WTC11 (cell line): Measurements from ENCODE around the gene EFHD2.

ENCODE experiments used
- CREB1 ChIP-seq: sonication (generic); formaldehyde crosslinking; IDR thresholded peaks from 2 replicates; pipeline ENCODE4 v1.8.0; 2023; ENCODE audit warnings: mild to moderate bottlenecking, missing genetic modification reagents
- CTCF ChIP-seq: fragments of 200-600 bp; IDR thresholded peaks from 2 replicates; pipeline ENCODE4 v1.8.0; 2022; ENCODE audit warnings: antibody characterized with exemption
- GABPB1 ChIP-seq: sonication (generic); formaldehyde crosslinking; IDR thresholded peaks from 2 replicates; pipeline ENCODE4 v1.8.1; 2023; ENCODE audit warnings: mild to moderate bottlenecking, missing genetic modification reagents
- HMGXB4 ChIP-seq: sonication (generic); formaldehyde crosslinking; IDR thresholded peaks from 2 replicates; pipeline ENCODE4 v1.8.1; 2023; ENCODE audit warnings: mild to moderate bottlenecking, moderate library complexity, missing genetic modification reagents
- MLX ChIP-seq: sonication (generic); formaldehyde crosslinking; IDR thresholded peaks from 2 replicates; pipeline ENCODE4 v1.8.1; 2023; ENCODE audit warnings: mild to moderate bottlenecking, missing genetic modification reagents, moderate library complexity
- NR2C2 ChIP-seq: sonication (generic); formaldehyde crosslinking; IDR thresholded peaks from 2 replicates; pipeline ENCODE4 v1.8.0; 2022; ENCODE audit warnings: mild to moderate bottlenecking, missing genetic modification reagents
- USF2 ChIP-seq: sonication (generic); formaldehyde crosslinking; IDR thresholded peaks from 2 replicates; pipeline ENCODE4 v1.8.1; 2023; ENCODE audit warnings: mild to moderate bottlenecking, missing genetic modification reagents, moderate library complexity
- ZBTB43 ChIP-seq: sonication (generic); formaldehyde crosslinking; IDR thresholded peaks from 2 replicates; pipeline ENCODE4 v1.8.1; 2023; ENCODE audit warnings: mild to moderate bottlenecking, missing genetic modification reagents
- ZMAT4 ChIP-seq: fragments of 250-450 bp; sonication (Bioruptor Pico); IDR thresholded peaks from 2 replicates; pipeline ENCODE4 v1.9.0; 2021; ENCODE audit warnings: mild to moderate bottlenecking
- ZNF416 ChIP-seq: fragments of 250-450 bp; sonication (Bioruptor Pico); IDR thresholded peaks from 2 replicates; pipeline ENCODE4 v1.9.0; 2021; ENCODE audit warnings: mild to moderate bottlenecking, inconsistent platforms
- ZNF512 ChIP-seq: sonication (generic); formaldehyde crosslinking; IDR thresholded peaks from 2 replicates; pipeline ENCODE4 v1.8.1; 2022; ENCODE audit warnings: missing genetic modification reagents, borderline replicate concordance

- TF ChIP-seq CREB1 (no peak), HMGXB4 (CRISPR knock-in tag) (no peak), NR2C2 (CRISPR knock-in tag) (no peak), CTCF (no peak), ZNF416 (CRISPR knock-in tag) (no peak), ZBTB43 (CRISPR knock-in tag) (no peak), ZMAT4 (no peak), USF2 (CRISPR knock-in tag) (no peak), MLX (CRISPR knock-in tag) (no peak), GABPB1 (no peak), ZNF512 (no peak)
These were observed 3.2 kb downstream of the EFHD2 start for GRCh38 chr1:15412843-15413242.
